Measurements from ENCODE around the gene DDX49.
"Not testable (repeated sequence)": the region's sequence is repeated elsewhere in the genome, so short reads cannot be mapped to it uniquely, and the experiment has no call there.

Gene DDX49

GRCh38 chr19:18895824-18896341 is 23.6 kb upstream of the DDX49 start, which contains the start of gene CERS1:
Gene CERS1 (minus strand): TSS chr19:18896158. CDS start chr19:18896072, 86 bp downstream.
- DNase-seq = no peak

- DNase-seq = no peak
Observed at GRCh38 chr19:18896421-18896841, 23.1 kb upstream of the DDX49 start.

- no peak for DNase-seq
Observed at GRCh38 chr19:18897094-18898029, 22.2 kb upstream of the DDX49 start.

GRCh38 chr19:18898081-18898606 is 21.4 kb upstream of the DDX49 start:
- DNase-seq = no peak

GRCh38 chr19:18898607-18899408 is 20.7 kb upstream of the DDX49 start:
- DNase-seq = no peak

- no peak for DNase-seq
Observed at GRCh38 chr19:18899624-18900560, 19.6 kb upstream of the DDX49 start.

GRCh38 chr19:18900700-18901481 is 18.6 kb upstream of the DDX49 start:
- DNase-seq = no peak

GRCh38 chr19:18901491-18901890 is 18.0 kb upstream of the DDX49 start:
- no peak for DNase-seq

GRCh38 chr19:18902519-18902918 is 17.0 kb upstream of the DDX49 start:
- not testable (repeated sequence) for DNase-seq

GRCh38 chr19:18903156-18904037 is 16.1 kb upstream of the DDX49 start:
- no peak for DNase-seq

GRCh38 chr19:18904334-18905057 is 15.0 kb upstream of the DDX49 start:
- DNase-seq = no peak

GRCh38 chr19:18905058-18905456 is 14.5 kb upstream of the DDX49 start:
- DNase-seq = no peak

- DNase-seq = no peak
Observed at GRCh38 chr19:18905513-18906236, 13.8 kb upstream of the DDX49 start.

GRCh38 chr19:18906605-18907519 is 12.7 kb upstream of the DDX49 start:
- no peak for DNase-seq

GRCh38 chr19:18908917-18909619 is 10.4 kb upstream of the DDX49 start:
- DNase-seq = no peak

- no peak for DNase-seq
Observed at GRCh38 chr19:18910010-18910409, 9.5 kb upstream of the DDX49 start.
